GM12875 (cell line): Measurements from ENCODE around the gene ANKRD18A.

ENCODE experiments used
- H3K4me3 ChIP-seq: one replicate; pipeline ENCODE4 v1.5.1; 2011; ENCODE audit warnings: low read depth, low read length, control low read depth
- CTCF ChIP-seq: IDR thresholded peaks from 2 replicates; pipeline ENCODE4 v1.5.1; 2011; ENCODE audit warnings: low read depth, mild to moderate bottlenecking, control low read depth, inconsistent platforms, low read length, moderate library complexity, borderline replicate concordance; ENCODE audit not compliant: insufficient read depth

The ANKRD18A gene

GRCh38 chr9:38652044-38652443 is 31.6 kb upstream of the ANKRD18A start:
- no peak overlapping the region for H3K4me3 ChIP-seq
- TF ChIP-seq CTCF = no peak

- no peak overlapping the region for H3K4me3 ChIP-seq
These were observed 31.1 kb upstream of the ANKRD18A start for GRCh38 chr9:38651400-38652042.

GRCh38 chr9:38650564-38650963 is 30.2 kb upstream of the ANKRD18A start:
- TF ChIP-seq CTCF = no peak
- no peak overlapping the region for H3K4me3 ChIP-seq

More at GRCh38 chr9:38651400-38652042, 31.1 kb upstream of the ANKRD18A start:
- TF ChIP-seq CTCF = no peak

- no peak overlapping the region for H3K4me3 ChIP-seq
- TF ChIP-seq CTCF = no peak
These were observed 29.5 kb upstream of the ANKRD18A start for GRCh38 chr9:38649731-38650363.

GRCh38 chr9:38644601-38645000 is 24.2 kb upstream of the ANKRD18A start:
- no peak for TF ChIP-seq CTCF
- H3K4me3 ChIP-seq = no peak overlapping the region

- no peak overlapping the region for H3K4me3 ChIP-seq
- no peak for TF ChIP-seq CTCF
These were observed 23.4 kb upstream of the ANKRD18A start for GRCh38 chr9:38643815-38644173.
